ENCODE results near the gene FAM110D.

GRCh38 chr1:26125382-26125781 lies 33.5 kb upstream of the FAM110D start:
- TF ChIP-seq, protein P1, sequence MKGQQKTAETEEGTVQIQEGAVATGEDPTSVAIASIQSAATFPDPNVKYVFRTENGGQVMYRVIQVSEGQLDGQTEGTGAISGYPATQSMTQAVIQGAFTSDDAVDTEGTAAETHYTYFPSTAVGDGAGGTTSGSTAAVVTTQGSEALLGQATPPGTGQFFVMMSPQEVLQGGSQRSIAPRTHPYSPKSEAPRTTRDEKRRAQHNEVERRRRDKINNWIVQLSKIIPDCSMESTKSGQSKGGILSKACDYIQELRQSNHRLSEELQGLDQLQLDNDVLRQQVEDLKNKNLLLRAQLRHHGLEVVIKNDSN (IDR thresholded peaks at IDR 0.05), result no peak
- TF ChIP-seq RAD21 (IDR thresholded peaks at IDR 0.05; ENCODE audit: low read depth), result no peak
- no peak for TF ChIP-seq YY1 (IDR thresholded peaks at IDR 0.05; ENCODE audit: low read depth)
- TF ChIP-seq FOXM1 (IDR thresholded peaks at IDR 0.05; ENCODE audit: borderline replicate concordance, low read depth), result no peak
- TF ChIP-seq CEBPB (IDR thresholded peaks at IDR 0.05), result no peak
- TF ChIP-seq TEAD4 (IDR thresholded peaks at IDR 0.05), result no peak
- TF ChIP-seq, protein P2, sequence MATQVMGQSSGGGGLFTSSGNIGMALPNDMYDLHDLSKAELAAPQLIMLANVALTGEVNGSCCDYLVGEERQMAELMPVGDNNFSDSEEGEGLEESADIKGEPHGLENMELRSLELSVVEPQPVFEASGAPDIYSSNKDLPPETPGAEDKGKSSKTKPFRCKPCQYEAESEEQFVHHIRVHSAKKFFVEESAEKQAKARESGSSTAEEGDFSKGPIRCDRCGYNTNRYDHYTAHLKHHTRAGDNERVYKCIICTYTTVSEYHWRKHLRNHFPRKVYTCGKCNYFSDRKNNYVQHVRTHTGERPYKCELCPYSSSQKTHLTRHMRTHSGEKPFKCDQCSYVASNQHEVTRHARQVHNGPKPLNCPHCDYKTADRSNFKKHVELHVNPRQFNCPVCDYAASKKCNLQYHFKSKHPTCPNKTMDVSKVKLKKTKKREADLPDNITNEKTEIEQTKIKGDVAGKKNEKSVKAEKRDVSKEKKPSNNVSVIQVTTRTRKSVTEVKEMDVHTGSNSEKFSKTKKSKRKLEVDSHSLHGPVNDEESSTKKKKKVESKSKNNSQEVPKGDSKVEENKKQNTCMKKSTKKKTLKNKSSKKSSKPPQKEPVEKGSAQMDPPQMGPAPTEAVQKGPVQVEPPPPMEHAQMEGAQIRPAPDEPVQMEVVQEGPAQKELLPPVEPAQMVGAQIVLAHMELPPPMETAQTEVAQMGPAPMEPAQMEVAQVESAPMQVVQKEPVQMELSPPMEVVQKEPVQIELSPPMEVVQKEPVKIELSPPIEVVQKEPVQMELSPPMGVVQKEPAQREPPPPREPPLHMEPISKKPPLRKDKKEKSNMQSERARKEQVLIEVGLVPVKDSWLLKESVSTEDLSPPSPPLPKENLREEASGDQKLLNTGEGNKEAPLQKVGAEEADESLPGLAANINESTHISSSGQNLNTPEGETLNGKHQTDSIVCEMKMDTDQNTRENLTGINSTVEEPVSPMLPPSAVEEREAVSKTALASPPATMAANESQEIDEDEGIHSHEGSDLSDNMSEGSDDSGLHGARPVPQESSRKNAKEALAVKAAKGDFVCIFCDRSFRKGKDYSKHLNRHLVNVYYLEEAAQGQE (IDR thresholded peaks at IDR 0.05; ENCODE audit: low read depth), result no peak
- TF ChIP-seq CREB1 (IDR thresholded peaks at IDR 0.05; ENCODE audit: low read depth), result no peak
- TF ChIP-seq, protein P3, sequence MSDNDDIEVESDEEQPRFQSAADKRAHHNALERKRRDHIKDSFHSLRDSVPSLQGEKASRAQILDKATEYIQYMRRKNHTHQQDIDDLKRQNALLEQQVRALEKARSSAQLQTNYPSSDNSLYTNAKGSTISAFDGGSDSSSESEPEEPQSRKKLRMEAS (IDR thresholded peaks at IDR 0.05), result no peak
- TF ChIP-seq TAF1 (IDR thresholded peaks at IDR 0.05; ENCODE audit: low read depth), result no peak
- no peak for TF ChIP-seq EP300 (IDR thresholded peaks at IDR 0.05; ENCODE audit: borderline replicate concordance)
- TF ChIP-seq TCF12 (IDR thresholded peaks at IDR 0.05; ENCODE audit: low read depth), result no peak
- TF ChIP-seq EGR1 (IDR thresholded peaks at IDR 0.05), result no peak
- TF ChIP-seq ZBTB7A (IDR thresholded peaks at IDR 0.05; ENCODE audit: low read depth), result no peak

Data from Ishikawa (cell line).